DMS53 (cell line): ENCODE measurements around the gene FOXK1.
"Not testable (repeated sequence)": the region's sequence is repeated elsewhere in the genome, so short reads cannot be mapped to it uniquely, and the experiment has no call there.

Source experiments
- DNase-seq: peaks from one replicate; lab custom pipeline; 2025; lab: John Stamatoyannopoulos, UW

FOXK1 gene

DNA sequence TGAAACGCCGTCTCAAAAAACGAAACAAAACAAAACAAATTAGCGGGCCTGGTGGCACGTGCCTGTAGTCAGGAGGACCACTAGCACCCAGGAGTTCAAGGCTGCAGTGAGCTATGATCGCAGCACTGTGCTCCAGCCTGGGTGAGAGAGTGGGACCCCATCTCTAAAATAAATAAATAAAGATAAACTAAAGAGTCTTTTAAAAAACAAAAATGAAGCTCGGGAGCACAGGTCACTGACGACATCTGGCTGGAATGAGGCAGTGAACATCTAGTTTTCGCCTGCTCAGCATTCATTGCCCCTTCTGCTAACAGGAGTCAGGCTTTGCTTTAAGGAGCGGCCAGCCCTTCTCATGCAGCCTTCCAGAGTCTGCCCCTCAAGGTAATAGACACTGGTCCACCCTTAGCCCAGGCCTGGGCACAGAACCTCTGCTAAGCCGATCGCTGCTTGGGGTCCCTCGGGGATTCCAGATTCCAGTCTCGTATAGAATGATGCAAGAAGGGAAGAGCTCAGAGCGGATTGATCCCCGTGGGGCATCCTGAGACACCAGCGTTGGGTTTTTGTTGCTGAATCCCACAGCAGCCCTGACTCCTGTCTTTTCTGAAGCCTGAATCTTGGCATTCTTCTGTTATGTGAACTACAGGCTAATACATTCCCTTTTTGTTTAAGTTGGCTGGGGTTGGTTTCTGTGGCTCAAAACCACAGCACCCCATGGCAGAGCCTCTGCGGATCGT is 14.2 kb upstream of the FOXK1 start:
- DNase-seq: no peak

DNA sequence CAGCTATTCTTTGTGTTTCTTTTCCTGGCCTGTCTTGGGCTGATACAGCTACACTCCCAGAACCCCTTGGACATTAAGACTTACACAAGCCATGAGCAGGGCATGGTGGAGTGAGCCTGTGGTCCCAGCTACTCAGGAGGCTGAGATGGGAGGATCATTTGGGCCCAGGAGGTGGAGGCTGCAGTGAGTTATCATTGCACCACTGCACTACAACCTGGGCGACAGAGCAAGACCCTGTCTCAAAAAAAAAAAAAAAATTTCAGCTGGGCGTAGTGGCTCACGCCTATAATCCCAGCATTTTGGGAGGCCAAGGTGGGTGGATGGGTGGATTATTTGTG is 13.6 kb upstream of the FOXK1 start:
- DNase-seq: no peak

DNA sequence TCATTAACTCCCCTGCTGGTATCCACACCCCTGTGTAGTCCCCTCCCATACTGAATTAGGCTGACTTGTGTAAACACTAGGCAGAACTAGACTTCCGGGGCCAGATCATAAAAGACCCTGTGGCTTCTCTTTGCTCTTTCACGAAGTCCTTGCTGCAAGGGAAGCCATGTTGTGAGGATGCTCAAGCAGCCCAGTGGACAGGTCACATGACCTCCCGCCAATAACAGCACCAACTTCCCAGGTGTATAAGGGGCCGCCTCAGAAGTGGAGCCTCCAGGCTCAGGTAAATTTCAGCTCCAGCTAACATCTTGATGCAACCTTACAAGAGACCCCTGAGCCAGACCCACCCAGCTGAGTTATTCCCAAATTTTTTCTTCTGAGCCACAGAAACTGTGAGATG is 11.3 kb upstream of the FOXK1 start:
- DNase-seq: peak; percentile 11

DNA sequence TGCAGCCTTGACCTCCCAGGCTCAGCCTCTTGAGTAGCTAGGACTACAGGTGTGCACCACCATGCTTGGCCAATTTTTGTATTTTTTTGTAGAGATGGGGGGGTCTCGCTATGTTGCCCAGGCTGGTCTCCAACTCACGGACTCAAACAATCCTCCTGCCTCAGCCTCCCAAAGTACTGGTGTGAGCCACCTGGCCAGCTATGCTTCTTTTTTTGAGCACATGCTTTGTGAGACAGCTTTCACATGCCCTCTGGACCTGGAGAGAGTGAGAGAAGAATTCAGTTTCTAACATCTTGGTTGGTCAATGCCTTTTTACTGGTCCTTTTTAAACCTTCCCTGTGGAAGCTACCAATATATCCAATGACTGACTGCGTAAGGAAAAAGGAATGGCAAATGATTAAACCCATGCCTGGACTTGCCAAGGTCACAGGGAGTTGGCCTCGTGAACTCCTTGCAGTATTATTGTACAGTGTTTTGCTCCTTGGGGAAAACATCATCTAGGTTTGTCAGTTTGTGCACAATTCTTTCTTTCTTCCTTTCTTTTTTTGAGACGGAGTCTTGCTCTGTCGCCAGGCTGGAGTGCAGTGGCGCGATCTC is 6.2 kb upstream of the FOXK1 start:
- no peak for DNase-seq

DNA sequence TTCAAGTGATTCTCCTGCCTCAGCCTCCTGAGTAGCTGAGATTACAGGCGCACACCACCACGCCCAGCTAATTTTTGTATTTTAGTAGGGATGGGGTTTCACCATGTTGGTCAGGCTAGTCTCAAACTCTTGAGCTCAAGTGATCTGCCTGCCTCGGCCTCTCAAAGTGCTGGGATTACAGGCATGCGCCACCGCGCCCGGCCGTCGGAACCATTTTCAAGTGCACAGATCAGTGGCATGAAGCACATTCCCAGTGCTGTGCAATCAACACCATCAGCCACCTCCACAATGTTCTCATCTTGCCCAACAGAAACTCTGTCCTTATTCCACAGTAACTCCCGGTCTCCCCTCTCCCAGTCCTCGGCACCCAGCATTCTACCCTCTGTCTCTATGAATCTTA is 4.6 kb upstream of the FOXK1 start:
- DNase-seq: not testable (repeated sequence)

DNA sequence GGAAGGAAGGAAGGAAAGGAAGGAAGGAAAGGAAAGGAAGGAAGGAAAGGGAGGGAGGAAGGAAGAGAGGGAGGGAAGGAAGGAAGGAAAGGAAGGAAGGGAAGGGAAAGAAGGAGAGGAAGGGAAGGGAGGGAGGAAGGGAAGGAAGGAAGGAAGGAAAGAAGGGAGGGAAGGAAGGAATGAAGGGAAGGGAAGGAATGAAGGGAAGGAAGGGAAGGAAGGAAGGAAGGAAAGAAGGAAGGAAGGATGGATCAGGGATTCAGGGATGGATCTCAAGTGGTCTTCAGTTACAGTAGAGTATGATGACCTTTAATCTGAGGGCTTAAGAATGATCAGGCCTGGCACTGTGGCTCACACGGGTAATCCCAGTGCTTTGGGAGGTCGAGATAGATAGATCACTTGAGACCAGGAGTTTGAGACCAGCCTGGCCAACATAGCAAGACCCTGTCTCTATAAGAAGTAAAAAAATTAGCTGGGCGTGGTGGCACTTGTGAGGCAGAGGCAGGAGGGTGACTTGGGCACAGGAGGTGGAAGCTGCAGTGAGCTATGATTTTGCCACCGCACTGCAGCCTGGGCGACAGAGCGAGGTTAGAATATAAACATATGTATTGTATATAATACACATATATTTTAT is 760 bp upstream of the FOXK1 start:
- peak; percentile 40 for DNase-seq

DNA sequence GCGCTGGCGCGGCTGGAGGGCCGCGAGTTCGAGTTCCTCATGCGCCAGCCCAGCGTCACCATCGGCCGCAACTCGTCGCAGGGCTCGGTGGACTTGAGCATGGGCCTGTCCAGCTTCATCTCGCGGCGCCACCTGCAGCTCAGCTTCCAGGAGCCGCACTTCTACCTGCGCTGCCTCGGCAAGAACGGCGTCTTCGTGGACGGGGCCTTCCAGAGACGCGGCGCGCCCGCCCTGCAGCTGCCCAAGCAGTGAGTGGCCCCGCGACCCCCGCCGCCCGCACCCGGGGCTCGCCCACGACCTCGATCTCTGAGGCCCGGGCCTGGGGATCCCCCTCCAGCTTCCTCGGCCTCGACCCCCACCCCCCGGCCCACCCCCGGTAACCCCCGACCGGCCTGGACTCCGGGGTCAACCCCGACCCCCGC is 537 bp downstream of the FOXK1 start:
- peak; percentile 76 for DNase-seq

DNA sequence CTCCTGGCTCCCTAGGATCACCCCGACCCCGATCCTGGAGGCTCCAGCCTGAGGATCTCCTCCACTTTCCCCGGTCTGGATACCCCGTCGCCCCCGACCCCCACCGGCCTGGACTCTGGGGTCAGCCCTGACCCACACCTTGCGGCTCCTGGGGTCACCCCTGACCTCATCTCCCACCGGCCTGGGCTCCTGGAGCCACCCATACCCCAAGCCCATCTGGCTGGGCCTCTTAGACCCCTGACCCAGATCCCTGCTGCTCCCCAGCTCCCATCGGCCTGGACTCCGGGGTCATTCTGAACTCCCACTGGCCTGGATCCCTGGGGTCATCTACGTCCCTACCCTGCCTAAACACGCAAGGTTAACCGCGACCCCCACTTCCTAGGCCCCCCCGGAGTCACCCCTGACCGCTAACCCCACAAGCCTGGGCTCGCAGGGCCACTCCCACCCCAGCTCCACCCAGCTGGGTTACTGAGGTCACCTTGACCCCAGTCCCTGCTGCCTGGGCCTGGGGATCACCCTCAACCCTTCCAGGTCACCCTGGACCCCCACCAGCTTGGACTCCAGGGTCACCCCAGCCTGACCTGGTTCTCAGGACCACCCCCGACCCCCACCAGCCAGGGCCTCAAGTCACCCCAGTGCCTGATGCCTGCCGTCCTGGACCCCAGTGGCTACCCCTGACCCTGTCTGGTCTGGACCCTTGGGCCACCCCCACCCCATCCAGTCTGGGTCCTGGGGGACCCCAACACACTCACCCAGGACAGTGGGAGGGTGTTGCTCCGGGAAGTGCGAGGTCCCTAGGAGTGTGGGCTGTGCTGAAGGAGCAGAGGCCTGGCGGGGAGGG is 1.2 kb downstream of the FOXK1 start:
- DNase-seq: no peak

DNA sequence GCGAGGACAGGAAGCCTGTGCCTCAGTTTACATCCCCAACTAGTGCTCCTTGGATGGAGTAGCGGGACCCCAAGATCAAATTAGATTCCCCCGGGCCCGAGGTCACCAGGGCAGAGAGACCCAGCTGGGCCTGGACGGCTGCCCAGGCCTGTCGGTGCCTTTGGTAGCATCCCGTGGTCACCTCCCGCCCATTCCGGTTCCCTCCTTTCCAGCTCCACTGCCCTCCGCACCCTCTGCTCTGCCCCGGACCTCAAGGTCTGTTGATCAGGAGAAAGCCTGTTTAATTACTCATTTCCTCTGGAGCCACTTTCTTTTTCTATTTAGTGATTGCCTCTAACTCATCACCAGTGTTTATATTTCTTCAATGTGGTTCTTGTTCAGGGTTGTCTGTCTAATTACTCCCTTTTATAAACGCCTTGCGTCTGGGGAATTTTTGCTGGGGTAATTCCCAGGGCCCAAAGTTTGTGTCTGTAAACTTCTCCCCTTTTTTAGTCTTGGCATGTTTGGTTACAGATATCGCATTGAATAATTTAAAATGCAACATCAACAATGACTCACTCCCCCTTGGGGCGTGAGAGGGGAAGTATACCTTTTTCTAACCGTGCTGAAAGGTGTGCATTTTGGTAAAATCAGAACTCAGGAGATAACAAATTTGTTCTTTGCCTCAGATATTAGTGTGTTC is 1.9 kb downstream of the FOXK1 start:
- DNase-seq: peak; percentile 59

DNA sequence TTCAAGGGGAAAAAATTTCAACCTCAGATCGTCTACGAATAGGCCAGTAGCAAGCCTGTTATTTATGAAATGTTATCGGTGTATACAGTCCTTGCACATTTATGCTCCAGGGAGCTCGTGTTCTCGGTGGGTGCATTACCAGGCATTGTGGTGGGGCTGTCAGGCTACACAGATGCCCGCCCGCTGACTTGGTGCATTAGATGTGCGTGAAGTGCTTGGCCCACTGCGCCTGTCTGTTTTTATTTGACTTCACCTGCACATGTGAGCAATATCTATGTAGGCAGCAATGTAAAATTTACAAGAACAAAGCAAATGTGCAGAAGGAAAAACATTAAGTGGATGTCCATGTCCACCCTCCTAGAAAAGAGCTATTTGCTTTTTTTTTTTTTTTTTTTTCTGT is 2.8 kb downstream of the FOXK1 start:
- DNase-seq: no peak

DNA sequence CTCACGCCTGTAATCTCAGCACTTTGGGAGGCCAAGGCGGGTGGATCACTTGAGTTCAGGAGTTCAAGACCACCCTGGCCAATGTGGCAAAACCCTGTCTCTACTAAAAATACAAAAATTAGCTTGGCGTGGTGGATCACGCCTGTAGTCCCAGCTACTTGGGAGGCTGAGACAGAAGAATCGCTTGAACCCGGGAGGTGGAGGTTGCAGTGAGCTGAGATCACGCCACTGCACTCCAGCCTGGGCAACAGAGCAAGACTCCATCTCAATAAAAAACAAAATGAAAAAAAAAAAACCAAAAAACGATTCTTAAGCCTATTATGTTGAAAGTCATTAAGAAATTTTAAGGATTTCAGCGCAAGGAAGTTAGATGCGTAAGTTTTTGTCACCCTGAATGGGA is 3.6 kb downstream of the FOXK1 start:
- not testable (repeated sequence) for DNase-seq

DNA sequence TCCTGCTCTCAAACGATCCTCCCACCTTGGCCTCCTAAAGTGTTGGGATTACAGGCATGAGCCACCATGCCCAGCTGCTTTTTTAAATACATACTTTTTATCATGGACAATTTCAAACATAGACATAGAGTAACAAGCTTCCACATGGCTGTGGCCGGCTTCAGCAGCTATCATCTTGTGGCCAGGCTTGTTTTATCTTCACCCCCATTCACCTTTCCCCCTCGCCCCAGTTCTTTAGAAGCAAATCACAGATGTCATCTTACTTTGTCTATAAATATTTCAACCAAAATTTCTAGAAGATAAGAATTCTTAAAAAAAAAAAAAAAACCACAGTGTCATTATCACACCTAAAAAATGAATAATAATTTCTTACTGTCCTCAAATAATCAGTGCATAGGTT is 5.9 kb downstream of the FOXK1 start:
- DNase-seq: no peak

DNA sequence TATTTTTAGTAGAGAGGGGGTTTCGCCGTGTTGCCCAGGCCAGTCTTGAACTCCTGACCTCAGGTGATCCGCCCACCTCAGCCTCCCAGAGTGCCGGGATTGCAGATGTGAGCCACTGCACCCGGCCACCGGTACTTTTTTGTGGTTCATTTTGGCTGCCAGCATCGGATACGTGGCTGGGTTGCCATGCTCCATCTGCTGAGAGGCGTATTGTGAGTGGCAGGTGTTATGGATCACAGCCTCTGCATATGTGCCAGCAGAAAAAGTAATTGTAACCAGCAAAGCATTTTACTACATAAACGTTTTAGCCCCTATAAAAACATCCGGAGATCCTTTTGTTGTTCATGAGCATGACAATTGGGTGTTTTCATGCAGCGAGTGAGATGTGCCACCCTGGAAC is 7.1 kb downstream of the FOXK1 start:
- no peak for DNase-seq

DNA sequence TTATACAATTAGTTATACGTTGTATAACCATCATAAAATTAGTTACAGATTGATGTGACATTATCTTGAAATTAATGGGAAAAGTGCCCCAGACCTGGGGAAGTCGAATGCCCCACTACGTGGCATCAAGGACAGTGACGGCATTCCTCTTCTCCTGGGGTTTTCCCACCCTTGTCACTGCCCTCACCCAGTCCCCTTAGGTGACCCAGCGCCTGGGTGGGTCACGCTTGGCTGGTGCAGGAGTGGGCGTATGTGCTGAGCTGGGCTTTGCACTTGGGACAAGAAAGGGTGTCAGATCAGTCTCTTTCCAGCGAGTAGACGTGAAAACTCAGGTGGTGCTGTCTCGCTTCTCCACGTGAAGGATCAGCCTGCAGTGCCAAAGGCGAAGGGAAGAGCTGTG is 7.6 kb downstream of the FOXK1 start:
- no peak for DNase-seq

DNA sequence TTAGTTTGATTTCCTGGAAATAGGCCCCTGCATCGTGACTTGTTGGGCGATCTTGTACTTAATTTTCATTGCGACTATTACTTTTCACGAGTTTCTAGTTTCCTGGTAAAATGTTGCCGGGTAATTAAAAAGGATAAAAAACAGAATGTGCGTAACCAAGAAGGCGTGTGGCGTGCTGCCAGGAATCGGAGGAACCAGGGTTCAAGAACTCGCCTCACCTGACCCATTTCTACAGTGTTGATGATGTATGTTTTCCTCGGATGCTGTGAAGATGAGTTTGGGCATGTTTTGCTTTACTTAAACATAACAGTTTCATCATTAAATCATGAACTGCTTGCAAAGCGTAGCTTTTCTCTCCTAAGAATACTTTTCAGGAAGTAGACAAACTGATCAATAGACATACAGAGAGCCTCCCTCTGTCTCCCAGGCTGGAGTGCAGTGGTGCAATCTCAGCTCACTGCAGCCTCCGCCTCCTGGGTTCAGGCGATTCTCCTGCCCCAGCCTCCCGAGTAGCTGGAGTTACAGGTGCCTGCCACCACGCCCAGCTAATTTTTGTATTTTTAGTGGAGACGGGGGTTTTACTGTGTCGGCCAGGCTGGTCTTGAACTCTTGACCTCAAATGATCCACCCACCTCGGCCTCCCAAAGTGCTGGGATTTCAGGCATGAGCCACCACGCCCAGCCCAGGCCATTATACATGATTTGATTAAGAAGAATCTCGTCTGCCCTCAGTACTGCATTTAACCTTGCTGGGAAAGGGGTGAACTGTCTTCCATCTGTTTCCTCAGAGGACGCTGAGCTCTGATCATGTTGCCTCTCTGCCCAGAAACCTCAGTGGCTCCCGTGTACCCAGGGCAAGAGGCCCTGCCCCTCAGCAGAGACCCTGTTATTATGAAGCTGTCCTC is 9.1 kb downstream of the FOXK1 start:
- DNase-seq: no peak

DNA sequence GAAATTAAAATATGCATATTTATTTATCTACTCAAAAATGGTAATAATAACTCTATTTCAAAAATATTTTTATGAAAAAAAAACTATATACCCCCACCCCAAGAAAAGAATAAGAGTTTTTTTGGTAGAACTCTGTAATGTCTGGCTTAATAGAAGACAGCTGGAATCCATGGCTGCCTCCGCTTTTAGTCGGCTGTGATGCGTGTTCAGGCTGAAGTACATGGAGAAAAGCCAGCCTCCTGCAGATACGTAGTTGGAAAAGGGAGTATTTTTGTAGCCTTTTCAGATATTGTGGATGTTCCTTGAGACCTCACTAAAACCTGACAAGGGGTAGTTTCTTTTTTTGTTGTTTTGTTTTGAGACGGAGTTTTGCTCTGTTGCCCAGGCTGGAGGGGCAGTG is 10.0 kb downstream of the FOXK1 start:
- DNase-seq: no peak

DNA sequence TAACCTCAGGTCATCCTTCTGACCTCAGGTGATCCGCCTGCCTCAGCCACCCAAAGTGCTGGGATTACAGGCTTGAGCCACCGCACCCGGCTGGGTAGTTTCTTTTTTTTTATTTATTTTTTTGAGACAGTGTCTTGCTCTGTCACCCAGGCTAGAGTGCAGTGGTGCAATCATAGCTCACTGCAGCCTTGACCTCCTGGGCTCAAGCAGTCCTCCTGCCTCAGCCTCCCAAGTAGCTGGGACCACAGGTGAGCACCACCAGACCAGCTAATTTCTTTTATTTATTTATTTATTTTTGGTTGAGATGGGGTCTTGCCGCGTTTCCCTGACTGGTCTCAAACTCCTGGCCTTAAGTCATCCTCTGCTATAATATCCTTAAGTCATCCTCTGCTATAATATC is 10.5 kb downstream of the FOXK1 start:
- not testable (repeated sequence) for DNase-seq

DNA sequence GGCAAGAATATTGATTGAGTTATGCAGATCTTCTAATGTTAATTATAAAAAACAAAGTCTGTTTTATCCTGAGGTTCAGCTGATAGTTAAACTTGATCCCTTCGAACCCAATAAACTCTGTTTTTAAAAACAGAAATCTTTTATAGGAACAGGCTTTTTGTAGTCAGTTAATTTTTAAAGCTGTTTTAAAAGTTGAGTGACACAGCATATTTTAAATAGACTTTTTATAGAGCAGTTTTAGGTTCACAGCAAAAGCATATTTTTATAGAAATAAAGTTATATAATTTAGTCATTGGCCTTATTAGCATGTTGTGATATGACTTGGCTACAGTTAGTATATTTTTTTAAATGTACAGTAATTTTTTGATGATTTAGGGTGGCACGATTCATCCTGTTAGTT is 11.1 kb downstream of the FOXK1 start:
- DNase-seq: no peak

DNA sequence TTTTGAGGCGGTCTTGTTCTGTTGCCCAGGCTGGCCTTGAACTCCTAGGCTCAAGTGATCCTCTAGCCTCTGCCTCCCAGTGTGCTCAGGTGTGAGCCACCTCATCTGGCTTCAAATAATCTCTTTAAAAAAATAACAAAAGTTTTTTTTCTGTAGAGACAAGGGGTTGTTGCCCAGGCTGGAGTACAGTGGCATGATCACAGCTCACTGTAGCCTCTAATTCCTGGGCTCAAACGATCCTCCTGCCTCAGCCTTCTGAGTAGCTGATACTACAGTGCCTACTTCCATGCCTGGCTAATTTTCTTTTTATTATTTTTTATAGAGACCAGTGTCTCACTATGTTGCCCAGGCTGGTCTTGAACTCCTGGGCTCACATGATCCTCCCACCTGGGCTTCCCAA is 11.7 kb downstream of the FOXK1 start:
- DNase-seq: no peak

DNA sequence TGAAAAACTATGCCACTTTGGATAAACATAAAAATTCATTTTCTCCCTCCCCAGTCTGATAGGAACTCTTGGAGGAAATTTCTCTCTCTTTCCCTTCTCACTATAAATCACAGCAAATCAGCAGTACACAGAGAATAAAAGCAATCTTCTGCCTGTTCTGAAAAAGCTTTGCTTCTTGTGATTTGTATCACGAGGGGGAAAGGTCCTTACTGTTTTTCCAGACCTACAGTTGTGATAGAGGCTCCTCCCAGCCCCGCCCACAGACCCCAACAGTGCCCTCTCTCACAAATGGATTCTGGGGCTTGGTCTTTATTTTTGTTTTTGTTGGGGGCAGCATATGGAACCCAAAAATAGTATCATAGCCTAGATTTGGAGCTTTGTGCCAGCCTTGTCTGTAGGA is 12.2 kb downstream of the FOXK1 start:
- DNase-seq: no peak

DNA sequence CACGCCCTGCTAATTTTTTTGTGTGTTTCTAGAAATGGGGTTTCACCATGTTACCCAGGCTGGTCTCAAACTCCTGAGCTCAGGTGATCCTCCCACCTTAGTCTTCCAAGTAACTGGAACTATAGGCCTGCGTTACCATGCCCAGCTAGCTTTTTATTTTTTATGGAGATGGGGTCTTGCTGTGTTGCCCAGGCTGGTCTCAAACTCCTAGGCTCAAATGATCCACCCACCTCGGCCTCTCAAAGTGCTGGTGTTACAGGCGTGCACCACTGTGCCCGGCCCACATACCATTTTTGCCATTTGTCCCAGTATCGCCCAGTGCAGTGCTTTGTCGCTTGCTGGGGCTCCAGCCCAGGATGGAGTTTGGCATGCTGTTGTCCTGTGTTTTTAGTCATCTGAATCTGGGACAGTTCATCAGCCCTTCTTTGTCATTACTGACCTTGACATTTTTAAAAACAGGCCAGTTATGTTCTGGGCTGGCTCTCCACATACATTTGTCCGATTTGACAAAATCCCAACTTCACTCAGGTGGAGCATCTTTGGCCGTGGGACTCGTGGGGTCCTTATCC is 16.7 kb downstream of the FOXK1 start:
- DNase-seq: no peak
